Right atrium auricular region (tissue), 2 donors: Measurements from ENCODE around the gene STXBP1. TPM values are rescaled to one million over a fixed set of nuclear protein-coding genes. Genes with fewer than 3 reads are reported as not detected.

Experiments used
- DNase-seq: peaks from one replicate; pipeline ENCODE4 v3.0.0-alpha.2; 2019; ENCODE audit warnings: low spot score
- H3K27ac ChIP-seq, 2 donors: fragments of 200-600 bp; sonication (generic); 1 replicate in 1 of 2; 2 replicates in 1 of 2; pipeline ENCODE4 v1.5.1; 2016 to 2019
- H3K27me3 ChIP-seq, 2 donors: fragments of 200-600 bp; sonication (generic); one replicate each; pipeline versions ENCODE4 v1.5.1 to v1.6.0; 2017 to 2019
- H3K36me3 ChIP-seq: fragments of 200-600 bp; sonication (generic); one replicate; pipeline ENCODE4 v1.5.1; 2016
- H3K4me1 ChIP-seq, 2 donors: fragments of 200-600 bp; sonication (generic); one replicate each; pipeline versions ENCODE4 v1.5.1 to v1.6.0; 2017 to 2019
- H3K4me3 ChIP-seq, 2 donors: fragments of 200-600 bp; sonication (generic); 1 replicate in 1 of 2; 2 replicates in 1 of 2; pipeline ENCODE4 v1.5.1; 2017 to 2019; ENCODE audit warnings: mild to moderate bottlenecking in 1 of 2, moderate library complexity in 1 of 2
- H3K9me3 ChIP-seq, 2 donors: fragments of 200-600 bp; sonication (generic); one replicate each; pipeline ENCODE4 v1.5.1; 2019
- total RNA-seq, 2 donors: library from RNA; depleted of rRNA; stranded (reverse); fragments of >200 nt; gene quantifications; one replicate each; pipeline ENCODE4 v1.1.0, GENCODE V29; 2016
- TF ChIP-seq, protein P1 (sequence below), 2 donors: fragments of 200-600 bp; sonication (generic); IDR thresholded peaks; one replicate each; pipeline ENCODE4 v1.5.1; 2019; ENCODE audit warnings: antibody characterized with exemption in 2 of 2

STXBP1 gene
- total RNA-seq, 2 donors from 2014 or later, result 44.9 to 72.8 TPM

DNA sequence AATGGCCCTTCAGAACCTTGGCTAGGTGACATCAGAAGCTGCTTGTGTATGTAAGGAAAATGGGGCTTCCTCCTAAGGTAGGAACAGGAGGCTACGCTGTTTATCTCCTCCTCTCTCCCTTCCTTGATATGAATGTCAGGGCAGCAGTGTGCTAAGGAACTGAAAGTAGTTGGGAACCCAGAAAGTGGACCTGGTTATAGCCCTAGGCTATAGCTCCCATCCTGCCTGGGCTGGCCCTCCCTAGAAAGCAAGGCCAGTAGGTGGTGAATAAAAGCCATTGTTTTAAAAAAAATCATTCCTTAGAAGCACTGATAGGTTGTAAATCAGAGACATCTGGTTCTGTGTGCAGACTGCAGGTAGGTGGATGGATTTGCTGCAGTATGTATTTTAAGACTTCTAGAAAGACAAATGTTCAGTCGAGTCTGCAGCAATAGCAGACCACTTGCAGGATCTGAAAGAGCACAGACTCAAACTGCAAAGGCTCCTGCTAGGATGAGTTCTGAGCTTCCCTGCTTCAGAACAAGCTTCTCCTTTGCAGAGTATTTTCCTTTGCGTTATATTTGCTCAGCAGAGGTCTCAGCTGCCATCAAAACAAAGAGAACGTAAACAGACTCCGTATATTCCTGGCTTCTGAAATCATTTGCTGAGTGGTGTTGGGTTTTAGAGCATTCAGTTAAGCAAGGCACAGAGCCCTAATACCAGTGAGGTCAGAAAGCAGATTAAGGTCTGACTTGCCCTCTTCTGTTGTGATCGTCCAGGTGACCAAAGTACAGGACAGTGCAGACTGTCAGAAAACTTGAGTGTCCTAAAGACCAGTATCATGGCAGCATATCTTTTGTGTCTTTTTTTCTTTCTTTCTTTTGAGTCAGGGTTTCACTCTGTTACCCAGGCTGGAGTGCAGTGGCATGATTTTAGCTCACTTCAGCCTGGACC, 74.7 kb downstream of the STXBP1 start:
- TF ChIP-seq, protein P1, sequence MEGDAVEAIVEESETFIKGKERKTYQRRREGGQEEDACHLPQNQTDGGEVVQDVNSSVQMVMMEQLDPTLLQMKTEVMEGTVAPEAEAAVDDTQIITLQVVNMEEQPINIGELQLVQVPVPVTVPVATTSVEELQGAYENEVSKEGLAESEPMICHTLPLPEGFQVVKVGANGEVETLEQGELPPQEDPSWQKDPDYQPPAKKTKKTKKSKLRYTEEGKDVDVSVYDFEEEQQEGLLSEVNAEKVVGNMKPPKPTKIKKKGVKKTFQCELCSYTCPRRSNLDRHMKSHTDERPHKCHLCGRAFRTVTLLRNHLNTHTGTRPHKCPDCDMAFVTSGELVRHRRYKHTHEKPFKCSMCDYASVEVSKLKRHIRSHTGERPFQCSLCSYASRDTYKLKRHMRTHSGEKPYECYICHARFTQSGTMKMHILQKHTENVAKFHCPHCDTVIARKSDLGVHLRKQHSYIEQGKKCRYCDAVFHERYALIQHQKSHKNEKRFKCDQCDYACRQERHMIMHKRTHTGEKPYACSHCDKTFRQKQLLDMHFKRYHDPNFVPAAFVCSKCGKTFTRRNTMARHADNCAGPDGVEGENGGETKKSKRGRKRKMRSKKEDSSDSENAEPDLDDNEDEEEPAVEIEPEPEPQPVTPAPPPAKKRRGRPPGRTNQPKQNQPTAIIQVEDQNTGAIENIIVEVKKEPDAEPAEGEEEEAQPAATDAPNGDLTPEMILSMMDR (IDR thresholded peaks at IDR 0.05), result no peak
- Histone ChIP-seq H3K27ac (no peak overlapping the region), H3K27me3 (no peaks in the 10 kb centered on the region), H3K4me3 (no peak overlapping the region), H3K4me1 (no peaks in the 10 kb centered on the region), H3K9me3 (no peaks in the 10 kb centered on the region), H3K36me3 (peaks cover 50% of the 10 kb centered on the region)
- DNase-seq, result no peak

DNA sequence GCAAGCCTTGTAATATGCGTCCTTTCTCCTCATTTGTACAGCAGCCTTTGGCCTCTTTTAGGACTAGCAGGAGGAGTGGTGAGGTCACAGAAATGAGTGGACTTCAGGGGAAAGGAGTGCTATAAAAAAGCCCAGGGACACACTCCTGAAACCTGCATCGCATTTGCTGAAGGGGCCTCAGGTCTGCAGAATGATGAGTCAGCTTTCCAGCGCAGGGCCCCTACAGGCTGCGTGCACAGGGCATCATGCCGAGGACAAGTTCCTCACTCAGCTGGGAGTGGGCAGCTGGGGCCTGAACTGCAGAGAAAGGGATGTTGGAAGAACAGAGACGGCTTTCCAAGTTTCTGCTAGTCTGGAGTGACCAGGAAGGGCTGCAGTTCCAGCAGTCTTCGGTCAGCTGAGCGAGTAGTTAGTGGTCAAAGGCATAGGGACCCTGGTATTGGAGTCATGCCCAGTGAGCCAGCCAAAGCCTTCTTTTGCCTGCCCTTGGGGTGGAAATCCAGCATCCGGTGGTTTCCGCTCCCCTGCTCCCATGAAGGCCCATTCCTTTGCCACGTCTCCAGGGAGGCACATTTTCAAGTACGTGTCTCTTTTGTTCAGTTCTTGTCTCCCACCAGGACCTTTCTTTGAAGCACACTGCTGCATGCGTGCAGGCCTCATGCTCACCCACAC, 77.4 kb downstream of the STXBP1 start:
- peaks cover 26% of the 10 kb centered on the region for H3K36me3 ChIP-seq
- H3K4me1 ChIP-seq, result no peaks in the 10 kb centered on the region
- no peak overlapping the region for H3K27ac ChIP-seq
- no peak overlapping the region for H3K4me3 ChIP-seq
- H3K9me3 ChIP-seq, result no peaks in the 10 kb centered on the region
- no peak for DNase-seq
- TF ChIP-seq, protein P1 (IDR thresholded peaks at IDR 0.05), result no peak
- H3K27me3 ChIP-seq, result no peaks in the 10 kb centered on the region

DNA sequence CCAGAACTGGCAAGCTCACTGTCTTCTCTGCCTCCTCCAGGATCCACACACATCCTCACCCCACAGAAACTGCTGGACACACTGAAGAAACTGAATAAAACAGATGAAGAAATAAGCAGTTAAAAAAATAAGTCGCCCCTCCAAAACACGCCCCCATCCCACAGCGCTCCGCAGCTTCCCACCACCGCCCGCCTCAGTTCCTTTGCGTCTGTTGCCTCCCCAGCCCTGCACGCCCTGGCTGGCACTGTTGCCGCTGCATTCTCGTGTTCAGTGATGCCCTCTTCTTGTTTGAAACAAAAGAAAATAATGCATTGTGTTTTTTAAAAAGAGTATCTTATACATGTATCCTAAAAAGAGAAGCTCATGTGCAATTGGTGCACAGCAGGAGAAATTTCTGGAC, 78.7 kb downstream of the STXBP1 start:
- TF ChIP-seq, protein P1 (IDR thresholded peaks at IDR 0.05), result no peak
- no peaks in the 10 kb centered on the region for H3K4me1 ChIP-seq
- H3K27ac ChIP-seq, result no peak overlapping the region
- no peaks in the 10 kb centered on the region for H3K27me3 ChIP-seq
- H3K9me3 ChIP-seq, result no peaks in the 10 kb centered on the region
- no peak for DNase-seq
- H3K4me3 ChIP-seq, result no peak overlapping the region
- H3K36me3 ChIP-seq, result peaks cover 25% of the 10 kb centered on the region

DNA sequence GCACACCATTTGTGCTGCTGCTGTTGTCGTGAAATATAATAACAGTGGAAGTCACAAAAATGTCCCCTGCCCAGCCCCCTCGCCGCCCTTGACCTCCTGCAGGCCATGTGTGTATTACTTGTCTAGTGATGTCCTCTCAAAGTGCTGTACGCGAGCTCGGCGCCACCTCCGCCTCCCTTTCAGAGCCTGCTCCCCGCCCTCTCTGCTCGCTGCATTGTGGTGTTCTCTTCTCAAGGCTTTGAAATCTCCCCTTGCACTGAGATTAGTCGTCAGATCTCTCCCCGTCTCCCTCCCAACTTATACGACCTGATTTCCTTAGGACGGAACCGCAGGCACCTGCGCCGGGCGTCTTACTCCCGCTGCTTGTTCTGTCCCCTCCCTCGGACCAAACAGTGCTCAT, 80.0 kb downstream of the STXBP1 start:
- Histone ChIP-seq H3K27ac (no peak overlapping the region), H3K27me3 (no peaks in the 10 kb centered on the region), H3K36me3 (peaks cover 25% of the 10 kb centered on the region), H3K9me3 (no peaks in the 10 kb centered on the region), H3K4me3 (no peak overlapping the region), H3K4me1 (no peaks in the 10 kb centered on the region)
- TF ChIP-seq, protein P1 (IDR thresholded peaks at IDR 0.05), result no peak
- DNase-seq, result no peak

DNA sequence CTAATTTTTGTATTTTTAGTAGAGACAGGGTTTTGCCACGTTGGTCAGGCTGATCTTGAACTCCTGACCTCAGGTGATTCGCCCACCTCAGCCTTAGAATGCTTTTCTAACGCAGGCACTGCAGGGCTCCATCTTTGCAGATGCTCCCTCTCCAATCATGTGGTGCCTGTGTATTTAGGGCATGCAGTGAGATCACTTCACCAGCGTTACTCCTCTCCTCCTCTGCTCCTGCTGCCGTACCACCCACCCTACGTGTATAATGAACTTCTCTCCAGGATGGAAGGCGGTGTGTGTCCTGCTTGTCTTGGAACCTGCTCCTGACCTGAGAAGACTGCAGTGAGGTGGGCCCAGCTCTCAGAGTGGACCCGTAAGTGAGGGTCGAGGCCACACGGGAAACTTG, 81.1 kb downstream of the STXBP1 start:
- Histone ChIP-seq H3K4me3 (no peak overlapping the region), H3K36me3 (peaks cover 23% of the 10 kb centered on the region), H3K27ac (no peak overlapping the region), H3K9me3 (no peaks in the 10 kb centered on the region), H3K4me1 (no peaks in the 10 kb centered on the region), H3K27me3 (no peaks in the 10 kb centered on the region)
- TF ChIP-seq, protein P1 (IDR thresholded peaks at IDR 0.05), result no peak
- no peak for DNase-seq
